ENCODE results near the gene PDK2.

DNA sequence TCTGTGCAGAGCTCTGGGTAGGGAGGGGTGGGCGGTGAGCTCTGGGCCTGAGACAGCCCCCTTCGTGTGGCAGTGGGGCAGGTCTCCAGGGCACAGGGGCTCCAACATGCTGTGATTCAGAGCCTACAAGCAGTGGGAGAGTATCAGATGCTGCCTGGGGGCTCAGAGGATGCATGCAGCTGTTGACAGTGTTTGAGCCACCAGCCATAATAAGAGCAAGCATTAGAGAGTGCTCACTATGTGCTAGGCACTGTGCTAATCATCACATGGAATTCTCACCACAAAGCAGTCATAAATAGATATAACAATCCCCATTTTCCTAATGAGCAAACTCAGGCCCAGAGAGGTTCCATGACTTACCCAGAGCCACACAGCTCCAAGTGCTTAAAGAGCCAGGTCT is 8.1 kb downstream of the PDK2 start:
- TF ChIP-seq EZH2 (IDR thresholded peaks at IDR 0.05; ENCODE audit: insufficient read depth, poor library complexity, severe bottlenecking) (no peak), EZH2phosphoT487 (IDR thresholded peaks at IDR 0.05; ENCODE audit: insufficient read depth, low read depth) (no peak)

Data from GM23248 (cell line).